Motor neuron (in vitro differentiated cells): Measurements from ENCODE around the gene CCL4. TPM values are rescaled to one million over a fixed set of nuclear protein-coding genes. Genes with fewer than 3 reads are reported as not detected.

Experiments
- ATAC-seq, 8 experiments: fragments of 200-7000 bp; cut with Tn5 transposase; replicated peaks in 6 of 8; 2 replicates each; pipeline ENCODE4 v1.8.0; 2021; ENCODE audit warnings: mild to moderate bottlenecking in 8 of 8, moderate library complexity in 8 of 8
- H3K27ac ChIP-seq, 2 donors: fragments of 250-450 bp; sonication (Bioruptor Pico); 2 replicates each; pipeline ENCODE4 v1.9.0; 2021; ENCODE audit warnings: antibody characterized with exemption in 2 of 2, mild to moderate bottlenecking in 2 of 2, moderate library complexity in 1 of 2
- H3K4me1 ChIP-seq, 2 donors: fragments of 250-450 bp; sonication (Bioruptor Pico); replicated peaks in 1 of 2; 2 replicates each; pipeline ENCODE4 v1.6.1; 2021; ENCODE audit warnings: antibody characterized with exemption in 2 of 2, mild to moderate bottlenecking in 2 of 2, moderate library complexity in 1 of 2
- H3K4me3 ChIP-seq, 5 donors: fragments of 250-450 bp; sonication (Bioruptor Pico); 2 replicates each; pipeline ENCODE4 v1.9.0; 2021; ENCODE audit warnings: antibody characterized with exemption in 5 of 5, mild to moderate bottlenecking in 5 of 5, moderate library complexity in 4 of 5
- WGBS, 10 experiments: fragments of 450-650 bp; shearing (Covaris generic); methylation state at CpG; one replicate each; pipeline ENCODE4 v1.0.0; 2022; 5-methylcytosine and 5-hydroxymethylcytosine counted together
- in situ Hi-C, 9 experiments: fragments of 400-800 bp; cut with MboI; loops; one replicate each; pipeline ENCODE4 v1.15.0; 2021; ENCODE audit warnings: low sequenced_read_pairs in 9 of 9, low pct_unique_long_range_greater_than_20kb in 2 of 9; ENCODE audit not compliant: unreplicated experiment in 9 of 9
- total RNA-seq, 8 experiments: library from RNA; unstranded; fragments of 300-600 nt; gene quantifications; 2 replicates each; pipeline versions ENCODE4 v1.2.3 to v1.2.4, GENCODE V29; 2022

CCL4 gene
- total RNA-seq, 8 experiments from 2014 or later, result 0.13 to 0.52 (median 0.37) TPM; not detected in 4

DNA sequence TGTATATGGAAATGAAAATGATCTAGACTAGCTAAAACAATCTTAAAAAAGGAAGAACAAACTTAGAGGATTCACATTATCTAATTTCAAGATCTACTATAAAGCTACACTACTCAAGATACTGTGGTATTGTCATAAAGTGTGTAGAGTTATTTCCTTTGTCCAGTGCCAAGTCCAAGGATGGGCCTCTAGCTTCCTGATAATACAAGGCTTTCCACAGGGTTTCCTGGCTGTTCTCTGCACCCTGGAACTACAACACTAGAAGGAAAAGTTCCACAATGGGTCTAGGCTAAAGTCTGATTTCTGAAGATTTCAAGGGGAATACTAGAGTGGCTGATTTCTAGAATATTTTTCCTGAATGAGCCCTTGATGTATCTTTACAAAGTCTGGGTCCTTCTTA is 38.6 kb downstream of the CCL4 start:
- H3K27ac ChIP-seq, result no peak overlapping the region
- in situ Hi-C loops, result loop anchor here in 6 of 9 experiments (10.0 to 25.0 kb wide), 3 partner anchors 155 to 180 kb away; partner anchors contain the start of genes CCL14 (in 1 of the 6) and CCL16 (in 1 of the 6)
- ATAC-seq, result no peak

DNA sequence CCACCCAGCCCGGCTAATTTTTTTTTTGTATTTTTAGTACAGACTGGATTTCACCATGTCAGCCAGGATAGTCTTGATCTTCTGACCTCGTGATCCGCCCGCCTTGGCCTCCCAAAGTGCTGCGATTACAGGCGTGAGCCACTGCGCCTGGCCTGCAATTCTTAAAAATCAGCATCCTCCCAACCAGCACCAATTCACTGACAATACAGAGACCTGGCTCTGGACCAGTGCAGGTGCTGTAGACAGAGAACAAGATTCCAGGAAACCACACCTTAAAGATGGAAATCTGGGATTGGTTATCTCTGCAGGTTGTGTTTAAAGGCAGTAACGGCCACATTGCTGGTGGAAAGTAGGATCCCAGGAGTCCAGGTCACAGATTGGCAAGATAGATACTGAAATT is 39.2 kb downstream of the CCL4 start:
- no peaks in the 10 kb centered on the region for H3K4me1 ChIP-seq
- in situ Hi-C loops, result loop anchor here in 6 of 9 experiments (10.0 to 25.0 kb wide), 3 partner anchors 156 to 181 kb away; partner anchors contain the start of genes CCL14 (in 1 of the 6) and CCL16 (in 1 of the 6)
- WGBS, 10 experiments, result 32 to 98% (median 92%) methylated on average over 4 to 8 of the region's 8 CpGs; no CpG with 5 or more reads in 3 of the 10 experiments
- ATAC-seq, result no peak
- H3K4me3 ChIP-seq, result no peak overlapping the region
- no peak overlapping the region for H3K27ac ChIP-seq

More for the DNA sequence above, 38.6 kb downstream of the CCL4 start:
- no peaks in the 10 kb centered on the region for H3K4me1 ChIP-seq
- no peak overlapping the region for H3K4me3 ChIP-seq

DNA sequence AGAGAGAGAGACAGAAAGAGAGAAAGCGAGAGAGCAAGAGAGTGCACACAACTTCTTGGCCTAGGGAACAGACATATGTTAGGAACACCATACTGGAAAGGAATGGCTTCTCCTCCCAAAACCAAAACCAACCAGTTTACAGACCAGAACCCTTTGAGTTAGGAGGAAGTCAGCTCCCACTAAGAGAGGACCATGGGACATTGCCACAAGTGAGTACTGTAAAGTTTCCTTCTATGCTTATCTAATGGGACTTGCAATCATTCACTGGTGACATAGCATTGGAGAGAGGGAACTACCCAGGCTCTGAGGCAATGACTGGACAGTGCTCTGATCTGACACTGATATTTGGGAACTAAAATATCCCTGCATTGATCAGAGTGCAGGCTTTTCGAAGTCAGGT is 40.4 kb downstream of the CCL4 start:
- Histone ChIP-seq H3K4me3 (no peak overlapping the region), H3K4me1 (no peaks in the 10 kb centered on the region), H3K27ac (no peak overlapping the region)
- in situ Hi-C loops, result loop anchor here in 6 of 9 experiments (10.0 to 25.0 kb wide), 3 partner anchors 157 to 182 kb away; partner anchors contain the start of genes CCL14 (in 1 of the 6) and CCL16 (in 1 of the 6)
- ATAC-seq, result no peak
- WGBS, 10 experiments, result 47 to 100% (median 89%) methylated on average over 1 to 2 of the region's 2 CpGs; no CpG with 5 or more reads in 2 of the 10 experiments

DNA sequence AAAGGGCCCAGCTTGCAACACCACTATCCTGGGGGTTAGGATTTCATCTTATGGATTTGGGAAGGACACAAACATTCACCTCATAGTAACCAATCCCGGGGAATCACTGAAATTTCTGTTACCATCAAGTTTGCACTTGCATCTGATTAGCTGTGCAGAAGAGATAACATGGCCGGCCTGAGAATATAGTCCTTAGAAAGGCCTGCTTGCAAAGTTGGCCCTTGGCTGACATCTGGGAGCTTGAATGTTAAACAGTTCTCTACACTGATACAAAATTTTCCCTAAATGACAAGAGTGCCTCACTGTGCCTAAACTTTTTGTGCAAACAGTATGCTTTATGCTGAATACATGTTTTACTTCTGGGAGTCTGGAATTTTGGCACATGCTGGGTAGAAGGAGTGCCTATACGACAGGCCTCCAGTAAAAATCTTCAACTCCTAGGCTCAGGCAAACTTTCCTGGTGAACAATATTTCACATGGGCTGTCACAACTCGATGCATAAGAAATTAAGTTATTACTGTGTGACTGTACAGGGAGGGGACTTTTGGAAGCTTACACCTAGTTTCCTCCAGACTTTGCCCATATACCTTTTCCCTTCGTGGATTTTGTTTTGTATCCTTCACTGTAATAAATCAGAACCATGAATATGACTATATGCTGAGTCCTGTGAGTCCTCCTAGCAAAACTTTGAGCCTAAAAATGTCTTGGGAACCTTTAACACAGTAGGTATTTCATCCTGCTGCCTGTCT is 41.5 kb downstream of the CCL4 start:
- Histone ChIP-seq H3K27ac (no peak overlapping the region), H3K4me1 (no peaks in the 10 kb centered on the region), H3K4me3 (no peak overlapping the region)
- no peak for ATAC-seq
- in situ Hi-C loops, result loop anchor here in 6 of 9 experiments (10.0 to 25.0 kb wide), 3 partner anchors 158 to 183 kb away; partner anchors contain the start of genes CCL14 (in 1 of the 6) and CCL16 (in 1 of the 6)
- WGBS, 10 experiments, result 7 to 87% (median 64%) methylated on average over 1 to 5 of the region's 5 CpGs

DNA sequence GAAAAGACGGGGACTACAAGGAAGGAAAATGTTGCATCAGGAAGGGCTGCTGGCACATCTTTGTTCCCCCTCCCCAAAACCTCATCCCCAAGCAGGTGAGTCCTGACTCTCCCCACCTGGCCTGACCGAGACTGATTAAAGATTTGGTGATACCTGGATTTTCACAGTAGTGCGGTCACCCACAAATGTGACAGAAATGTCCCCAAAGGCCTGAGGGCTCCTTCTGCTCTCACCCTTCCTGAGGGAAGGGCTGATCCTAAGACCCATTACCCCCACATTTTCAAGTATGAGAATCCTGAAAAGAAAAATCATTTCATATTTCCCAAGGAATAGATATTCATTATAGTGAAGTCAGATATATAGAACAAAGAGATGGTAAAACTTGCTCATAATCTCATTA is 44.0 kb downstream of the CCL4 start:
- ATAC-seq, result no peak
- in situ Hi-C loops, result loop anchor here in 6 of 9 experiments (10.0 to 25.0 kb wide), 3 partner anchors 160 to 185 kb away; partner anchors contain the start of genes CCL14 (in 1 of the 6) and CCL16 (in 1 of the 6)
- H3K4me3 ChIP-seq, result no peak overlapping the region
- no peaks in the 10 kb centered on the region for H3K4me1 ChIP-seq
- no peak overlapping the region for H3K27ac ChIP-seq
- WGBS, 10 experiments, result 20 to 100% (median 72%) methylated on average over 1 to 3 of the region's 3 CpGs; no CpG with 5 or more reads in 2 of the 10 experiments

DNA sequence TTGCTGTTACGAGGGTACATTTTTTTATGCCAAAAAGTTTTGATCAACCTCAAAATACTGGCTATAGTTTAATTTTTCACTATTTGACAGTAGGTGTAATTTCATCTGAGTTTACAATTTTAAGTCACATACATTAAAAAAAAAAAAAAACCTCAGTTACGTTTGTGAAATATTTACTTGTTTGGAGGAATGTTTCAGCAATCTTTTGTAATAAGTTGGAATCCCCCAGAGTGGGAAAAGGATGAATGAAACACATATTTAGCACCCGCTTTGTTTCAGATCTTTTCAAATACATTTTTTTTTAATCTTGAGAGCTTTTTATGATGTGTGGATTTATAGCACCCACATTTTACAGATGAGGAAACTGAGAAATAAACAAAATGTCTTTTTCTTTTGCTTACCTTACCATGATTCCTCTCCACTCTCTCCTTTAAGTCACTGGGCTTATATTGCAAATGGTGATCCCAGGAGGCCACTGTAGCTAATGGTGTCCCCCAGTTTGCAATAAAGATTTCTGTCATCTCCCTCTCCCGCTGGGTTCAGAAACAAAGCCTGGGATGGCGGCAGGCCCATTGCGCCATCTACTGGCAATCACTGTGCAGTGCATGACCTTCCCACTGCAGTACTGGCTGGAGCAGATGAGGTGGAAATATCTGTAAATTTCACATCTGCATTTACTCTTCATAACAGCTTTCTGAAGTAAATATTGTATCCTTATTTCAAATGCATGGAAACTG is 45.1 kb downstream of the CCL4 start:
- ATAC-seq, result peak; percentile 76 to 98 (median 94)
- WGBS, 10 experiments, result 10 to 100% (median 45%) methylated on average over 3 to 6 of the region's 6 CpGs
- no peak overlapping the region for H3K4me3 ChIP-seq
- in situ Hi-C loops, result loop anchor here in 6 of 9 experiments (10.0 to 25.0 kb wide), 3 partner anchors 161 to 186 kb away; partner anchors contain the start of genes CCL14 (in 1 of the 6) and CCL16 (in 1 of the 6)
- H3K27ac ChIP-seq, result no peak overlapping the region
- no peaks in the 10 kb centered on the region for H3K4me1 ChIP-seq

DNA sequence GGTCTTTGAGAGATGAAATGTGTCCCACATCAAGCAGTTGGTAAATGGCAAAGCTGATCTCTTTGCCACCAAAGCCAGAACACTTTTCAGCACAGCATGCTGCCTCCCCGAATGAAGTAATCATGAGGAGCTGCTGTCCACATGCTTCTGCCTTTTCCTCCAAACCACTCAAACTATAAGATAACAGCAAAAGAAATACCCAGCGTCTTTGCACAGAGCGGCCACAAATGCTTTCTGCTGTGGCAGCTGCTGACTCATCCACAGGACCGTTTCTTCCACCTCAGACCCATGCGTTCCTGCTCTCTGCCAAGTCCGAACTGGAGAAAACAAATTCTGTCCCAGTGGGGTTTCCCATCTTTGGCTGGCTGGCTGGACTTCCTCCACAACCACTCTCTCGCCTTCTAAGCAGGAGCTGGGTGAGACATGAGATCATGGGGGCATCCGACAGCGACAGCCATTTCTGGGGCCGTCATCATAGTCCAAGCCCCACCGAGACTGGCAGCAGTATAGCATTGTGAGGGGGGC is 45.7 kb downstream of the CCL4 start:
- no peak overlapping the region for H3K4me3 ChIP-seq
- in situ Hi-C loops, result loop anchor here in 6 of 9 experiments (10.0 to 25.0 kb wide), 3 partner anchors 162 to 187 kb away; partner anchors contain the start of genes CCL14 (in 1 of the 6) and CCL16 (in 1 of the 6)
- no peaks in the 10 kb centered on the region for H3K4me1 ChIP-seq
- WGBS, 10 experiments, result 0 to 90% (median 71%) methylated on average over 2 to 10 of the region's 11 CpGs
- peak; percentile 30 to 69 (median 61) for ATAC-seq
- no peak overlapping the region for H3K27ac ChIP-seq

DNA sequence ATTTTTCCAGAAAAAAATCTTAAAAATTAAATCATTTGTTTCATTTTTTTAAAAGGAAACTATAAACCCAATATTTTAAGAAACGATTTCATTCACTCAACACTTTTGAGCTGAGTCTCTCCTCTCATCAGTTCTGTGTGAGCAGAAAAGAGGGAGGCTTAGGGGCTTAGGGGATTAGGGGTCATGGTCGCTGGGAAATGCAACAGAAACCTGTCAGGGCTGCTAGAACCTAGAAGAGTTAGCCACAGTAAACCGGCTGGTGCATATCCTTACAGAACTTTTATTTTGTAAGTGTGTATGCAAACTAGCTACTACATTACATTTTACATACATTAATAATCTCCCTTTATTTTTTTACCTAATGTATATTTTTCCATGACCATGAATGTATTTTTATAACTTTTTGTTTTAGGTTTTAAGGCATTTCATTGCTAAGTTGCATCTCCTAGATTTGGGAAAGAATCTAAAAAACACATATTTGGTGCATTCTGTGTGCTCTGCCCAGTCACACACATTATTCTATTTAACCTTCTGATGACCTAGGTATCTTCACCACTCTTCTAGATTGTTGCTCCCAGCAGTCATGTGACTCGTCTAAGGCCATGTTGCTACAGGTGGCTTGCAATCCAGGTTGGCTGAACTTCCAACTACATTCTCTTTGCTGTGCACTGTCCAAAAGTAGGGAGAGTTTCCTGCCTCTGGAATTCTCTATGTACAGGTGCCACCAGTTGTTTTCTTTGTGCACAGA is 48.4 kb downstream of the CCL4 start:
- Histone ChIP-seq H3K27ac (no peak overlapping the region), H3K4me1 (no peaks in the 10 kb centered on the region), H3K4me3 (no peak overlapping the region)
- no peak for ATAC-seq
- in situ Hi-C loops, result no loop called here
- WGBS, 10 experiments, result 0 to 80% (median 47%) methylated on average over 1 to 4 of the region's 4 CpGs; no CpG with 5 or more reads in 2 of the 10 experiments

DNA sequence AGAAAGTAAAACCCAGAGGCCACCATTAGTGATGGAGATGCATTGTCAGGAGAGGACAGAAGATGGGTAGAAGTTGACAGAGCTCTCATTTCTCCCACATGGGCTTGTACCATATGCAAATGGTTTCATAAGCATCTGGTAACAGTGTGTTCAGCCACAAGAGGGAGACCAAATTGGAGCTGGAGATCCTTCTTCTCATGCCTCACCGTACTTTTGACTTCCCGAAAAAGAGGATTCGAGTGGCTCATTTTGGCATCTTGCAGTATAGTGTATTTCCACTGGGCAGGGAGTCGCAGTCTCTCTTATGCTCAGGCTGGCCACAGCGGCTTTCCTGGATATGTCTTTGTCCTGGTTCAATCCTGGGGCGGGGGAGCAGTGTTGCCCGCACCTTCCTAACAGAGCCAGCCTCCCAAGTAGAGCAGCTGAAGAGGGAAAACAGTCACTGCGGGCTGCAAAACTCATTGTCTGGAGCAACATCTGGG is 49.1 kb downstream of the CCL4 start:
- no peak overlapping the region for H3K27ac ChIP-seq
- in situ Hi-C loops, result no loop called here
- WGBS, 10 experiments, result 20 to 100% (median 90%) methylated on average over 1 to 5 of the region's 8 CpGs; no CpG with 5 or more reads in 4 of the 10 experiments
- H3K4me3 ChIP-seq, result no peak overlapping the region
- peaks cover 0 to under 1% of the 10 kb centered on the region in 2 donors for H3K4me1 ChIP-seq
- peak in 3 of 8 experiments; percentile 45 to 71 (median 52) for ATAC-seq

DNA sequence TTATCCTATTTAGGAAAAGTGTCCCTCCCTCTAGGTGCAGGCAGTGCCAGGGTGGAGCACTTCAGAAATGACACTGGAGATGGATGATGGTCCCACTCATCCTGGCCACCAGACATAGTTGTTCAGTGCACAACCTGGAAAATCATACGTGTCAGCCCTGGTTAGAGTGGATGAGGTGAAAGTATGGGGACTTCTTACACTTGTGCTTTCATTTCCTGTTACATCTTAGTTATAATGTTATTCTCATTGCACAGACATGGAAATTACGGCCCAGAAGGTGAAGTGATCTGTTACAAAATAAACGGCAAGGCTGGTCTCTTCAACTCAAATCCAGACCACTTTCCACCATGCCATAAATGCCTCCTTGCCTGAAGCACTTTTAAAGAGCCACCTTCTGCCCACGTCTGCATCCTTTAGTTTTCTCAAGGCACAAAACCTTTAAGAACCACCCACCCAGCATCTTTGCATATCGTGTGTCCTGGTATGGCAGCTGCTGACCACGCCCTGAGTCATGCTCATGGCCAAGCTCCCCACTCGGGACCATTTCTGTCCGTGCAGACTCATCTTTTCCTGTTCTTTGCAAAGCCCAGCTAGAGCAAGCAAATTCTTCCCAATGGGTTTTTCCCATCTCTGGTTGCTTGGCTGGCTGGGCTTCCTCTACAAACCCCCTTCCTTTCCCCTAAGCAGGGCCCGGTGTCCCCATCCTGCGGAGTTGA is 50.4 kb downstream of the CCL4 start:
- no peak overlapping the region for H3K4me3 ChIP-seq
- H3K27ac ChIP-seq, result no peak overlapping the region
- in situ Hi-C loops, result no loop called here
- peaks cover 0 to 5% of the 10 kb centered on the region in 2 donors for H3K4me1 ChIP-seq
- no peak for ATAC-seq
- 7 to 89% (median 60%) methylated on average over 2 to 9 of the region's 10 CpGs; no CpG with 5 or more reads in 4 of the 10 experiments for WGBS, 10 experiments
